Measurements from ENCODE around the gene CIDEC. TPM values are rescaled to one million over a fixed set of nuclear protein-coding genes. Genes with fewer than 3 reads are reported as not detected.

CIDEC gene, protein sequence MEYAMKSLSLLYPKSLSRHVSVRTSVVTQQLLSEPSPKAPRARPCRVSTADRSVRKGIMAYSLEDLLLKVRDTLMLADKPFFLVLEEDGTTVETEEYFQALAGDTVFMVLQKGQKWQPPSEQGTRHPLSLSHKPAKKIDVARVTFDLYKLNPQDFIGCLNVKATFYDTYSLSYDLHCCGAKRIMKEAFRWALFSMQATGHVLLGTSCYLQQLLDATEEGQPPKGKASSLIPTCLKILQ
- 2.5 and 2.8 TPM in 2 replicates for total RNA-seq (2016; rRNA removed; fragmentation: Illumina TruSeq; extraction: Trizol)
- 0.71 and 0.79 TPM in 2 replicates for total RNA-seq (2016; cell fraction: cytosol; rRNA removed; fragmentation: Illumina TruSeq; extraction: Trizol; ENCODE audit: low read depth)
- 2.8 and 3.0 TPM in 2 replicates for total RNA-seq (2016; cell fraction: insoluble cytoplasmic fraction; rRNA removed; fragmentation: Illumina TruSeq; extraction: Trizol)
- total RNA-seq (2016; cell fraction: membrane; rRNA removed; fragmentation: Illumina TruSeq; extraction: Trizol) = 1.1 TPM in 2 replicates
- total RNA-seq (2016; cell fraction: nucleus; rRNA removed; fragmentation: Illumina TruSeq; extraction: Trizol) = 1.1 and 1.7 TPM in 2 replicates
- polyA plus RNA-seq (2011; rRNA removed) = 10.4 and 19.6 TPM in 2 replicates
- polyA plus RNA-seq (2011; cell fraction: cytosol; rRNA removed) = 11.0 and 15.5 TPM in 2 replicates
- polyA plus RNA-seq (2011; cell fraction: nucleus; rRNA removed) = 4.8 and 7.9 TPM in 2 replicates
- 9.7 and 16.5 TPM in 2 replicates for polyA plus RNA-seq (2012)
- 0.90 and 1.2 TPM in 2 replicates for polyA plus RNA-seq (2016; cell fraction: cytosol; fragmentation: Illumina TruSeq; extraction: Trizol; ENCODE audit: low read depth)
- 4.1 and 5.5 TPM in 2 replicates for polyA plus RNA-seq (2016; cell fraction: insoluble cytoplasmic fraction; fragmentation: Illumina TruSeq; extraction: Trizol; ENCODE audit: low read depth)
- polyA plus RNA-seq (2016; cell fraction: membrane; fragmentation: Illumina TruSeq; extraction: Trizol; ENCODE audit: low read depth) = 1.00 and 1.2 TPM in 2 replicates
- 1.8 and 2.8 TPM in 2 replicates for polyA plus RNA-seq (2016; cell fraction: nucleus; fragmentation: Illumina TruSeq; extraction: Trizol; ENCODE audit: insufficient read depth, low read depth)
- 9.9 TPM in 1 of 2 replicates, not detected in the other for polyA minus RNA-seq (2011; rRNA and poly(A)+ RNA removed; ENCODE audit: low replicate concordance)
- 3.8 and 7.9 TPM in 2 replicates for polyA minus RNA-seq (2011; cell fraction: cytosol; rRNA and poly(A)+ RNA removed)
- 2.4 and 5.2 TPM in 2 replicates for polyA minus RNA-seq (2011; cell fraction: nucleus; rRNA and poly(A)+ RNA removed)
- percentile 42 among the genes with signal in this experiment for Bru-seq, nascent RNA
- percentile 42 among the genes with signal in this experiment for BruChase-seq, experiment 1, labeled RNA remaining after a 6-hour chase
- percentile 34 among the genes with signal in this experiment for BruChase-seq, experiment 2, labeled RNA remaining after a 2-hour chase
- long read RNA-seq, experiment 1, transcript CIDEC-202 (6 exons, 1,199 nt) = major isoform, 15 of 22 reads
- long read RNA-seq, experiment 1, partial matches to known transcripts = 5 of 22 reads
- long read RNA-seq, experiment 1, other reads (novel, unspliced or antisense) = 2 of 22 reads
- long read RNA-seq, experiment 2, transcript CIDEC-202 (6 exons, 1,199 nt) = major isoform, 8 of 14 reads
- long read RNA-seq, experiment 2, partial matches to known transcripts = 4 of 14 reads
- long read RNA-seq, experiment 2, other reads (novel, unspliced or antisense) = 2 of 14 reads

DNA sequence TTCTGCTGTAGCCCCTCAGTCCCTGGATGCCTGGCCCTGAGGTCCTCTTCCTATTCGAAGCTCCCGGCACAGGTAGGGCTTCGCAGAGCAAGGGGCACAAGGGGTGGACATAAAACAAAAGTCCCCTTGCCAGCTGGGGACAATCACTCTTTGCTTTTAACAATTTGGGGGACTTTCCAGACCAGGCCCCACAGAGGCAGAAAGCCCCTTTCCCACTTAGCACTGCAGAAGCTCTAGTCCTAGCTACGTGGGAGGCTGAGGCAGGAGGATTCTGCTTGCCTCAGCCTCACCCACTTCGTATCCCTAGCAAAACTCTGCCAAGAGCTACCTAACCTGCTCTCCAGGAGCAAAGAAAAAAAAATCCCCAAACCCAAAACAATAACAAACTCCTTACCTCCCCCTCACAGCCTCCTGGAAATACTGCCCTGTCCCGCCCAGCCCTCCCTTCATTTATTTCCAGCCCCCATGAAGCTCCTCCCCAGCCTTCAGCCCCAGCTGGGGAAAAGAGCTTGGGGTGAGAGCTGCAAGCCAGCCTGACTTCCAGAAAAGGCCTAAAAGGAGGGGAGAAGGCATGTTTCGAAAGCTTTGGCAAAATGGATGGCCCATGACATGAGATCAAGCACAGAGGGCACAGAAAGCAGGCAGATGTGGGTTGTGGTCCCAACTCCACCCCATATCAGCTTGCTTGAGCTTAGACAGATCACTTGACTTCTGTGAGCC lies at the start of gene CIDEC:
CIDEC (minus strand) TSS at position 424 of the 720 bp plus-strand sequence. CDS start 1,767 bp downstream, outside the sequence.
- 84% methylated on average over 7 of the region's 7 CpGs for WGBS (ENCODE audit: low lambda C conversion rate)
- H3K4me2 ChIP-seq (ENCODE audit: low read depth, low read length) = peak within 1 kb of the TSS; percentile 65
- CTCF ChIA-PET (ENCODE audit: low intra/inter-chr PET ratio, low total read pairs) = no interaction called here

More for the DNA sequence above, at the start of gene CIDEC:
- BruUV-seq (replicated peaks) = no TSS peak
- TF ChIP-seq, protein P1, sequence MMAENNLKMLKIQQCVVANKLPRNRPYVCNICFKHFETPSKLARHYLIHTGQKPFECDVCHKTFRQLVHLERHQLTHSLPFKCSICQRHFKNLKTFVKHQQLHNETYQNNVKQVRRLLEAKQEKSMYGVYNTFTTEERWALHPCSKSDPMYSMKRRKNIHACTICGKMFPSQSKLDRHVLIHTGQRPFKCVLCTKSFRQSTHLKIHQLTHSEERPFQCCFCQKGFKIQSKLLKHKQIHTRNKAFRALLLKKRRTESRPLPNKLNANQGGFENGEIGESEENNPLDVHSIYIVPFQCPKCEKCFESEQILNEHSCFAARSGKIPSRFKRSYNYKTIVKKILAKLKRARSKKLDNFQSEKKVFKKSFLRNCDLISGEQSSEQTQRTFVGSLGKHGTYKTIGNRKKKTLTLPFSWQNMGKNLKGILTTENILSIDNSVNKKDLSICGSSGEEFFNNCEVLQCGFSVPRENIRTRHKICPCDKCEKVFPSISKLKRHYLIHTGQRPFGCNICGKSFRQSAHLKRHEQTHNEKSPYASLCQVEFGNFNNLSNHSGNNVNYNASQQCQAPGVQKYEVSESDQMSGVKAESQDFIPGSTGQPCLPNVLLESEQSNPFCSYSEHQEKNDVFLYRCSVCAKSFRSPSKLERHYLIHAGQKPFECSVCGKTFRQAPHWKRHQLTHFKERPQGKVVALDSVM (CRISPR knock-in tag; IDR thresholded peaks at IDR 0.05) = 0 out of 2 replicates have a peak, but pooled peaks have one; percentile 20
- TF ChIP-seq, protein P2, sequence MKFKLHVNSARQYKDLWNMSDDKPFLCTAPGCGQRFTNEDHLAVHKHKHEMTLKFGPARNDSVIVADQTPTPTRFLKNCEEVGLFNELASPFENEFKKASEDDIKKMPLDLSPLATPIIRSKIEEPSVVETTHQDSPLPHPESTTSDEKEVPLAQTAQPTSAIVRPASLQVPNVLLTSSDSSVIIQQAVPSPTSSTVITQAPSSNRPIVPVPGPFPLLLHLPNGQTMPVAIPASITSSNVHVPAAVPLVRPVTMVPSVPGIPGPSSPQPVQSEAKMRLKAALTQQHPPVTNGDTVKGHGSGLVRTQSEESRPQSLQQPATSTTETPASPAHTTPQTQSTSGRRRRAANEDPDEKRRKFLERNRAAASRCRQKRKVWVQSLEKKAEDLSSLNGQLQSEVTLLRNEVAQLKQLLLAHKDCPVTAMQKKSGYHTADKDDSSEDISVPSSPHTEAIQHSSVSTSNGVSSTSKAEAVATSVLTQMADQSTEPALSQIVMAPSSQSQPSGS (CRISPR knock-in tag; IDR thresholded peaks at IDR 0.05) = no peak
- TF ChIP-seq, protein P3, sequence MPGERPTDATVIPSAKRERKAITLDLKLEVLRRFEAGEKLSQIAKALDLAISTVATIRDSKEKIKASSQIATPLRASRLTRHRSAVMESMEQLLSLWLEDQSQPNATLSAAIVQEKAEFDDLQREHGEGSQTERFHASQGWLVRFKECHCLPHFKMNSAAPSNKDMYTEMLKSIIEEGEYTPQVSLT (CRISPR knock-in tag; IDR thresholded peaks at IDR 0.05; ENCODE audit: borderline replicate concordance, low read depth) = no peak
- Histone ChIP-seq H4K20me1 (ENCODE audit: insufficient read depth, low read length) (no peaks in the 10 kb centered on the region), H3K9me3 (ENCODE audit: low read length) (no peaks in the 10 kb centered on the region), H3K9ac (ENCODE audit: insufficient read depth, low read depth, low read length) (no peak within 1 kb of the TSS), H3K4me1 (ENCODE audit: insufficient read depth, low read length) (peaks cover 41% of the 10 kb centered on the region), H3K27me3 (ENCODE audit: control insufficient read depth in 1 of 2, insufficient read depth in 2 of 2, low read length in 2 of 2) (no peaks in the 10 kb centered on the region), H3K79me2 (ENCODE audit: insufficient read depth, low read length) (no peaks in the 10 kb centered on the region), H2AFZ (ENCODE audit: low read length) (no peak within 1 kb of the TSS), H3K27ac (ENCODE audit: extremely low read length, insufficient read depth, low read length) (peak within 1 kb of the TSS; percentile 49), H3K36me3 (replicated peaks in 1 of 2; ENCODE audit: control insufficient read depth in 1 of 2, insufficient read depth in 2 of 2, low read length in 2 of 2) (no peaks in the 10 kb centered on the region), H3K4me3 (replicated peaks in 1 of 3; ENCODE audit: insufficient read depth in 1 of 3, low read depth in 2 of 3, low read length in 3 of 3) (no peak within 1 kb of the TSS)
- DNase-seq (ENCODE audit: low spot score) = no peak
- intact Hi-C loops (cut with micrococcal nuclease; ENCODE audit: unreplicated experiment) (loop anchor here (2.0 to 5.0 kb wide), 2 partner anchors 17 to 37 kb away; partner anchors contain the start of gene IL17RC), in situ Hi-C loops (cut with HindIII; ENCODE audit: extremely low pct_ligation_motif_present, low pct_unique_long_range_greater_than_20kb) (no loop called here)
- FAIRE-seq = no peak
- POLR2A ChIA-PET = interaction anchor here (0.7 to 3.5 kb wide), 7 partner anchors 10 to 146 kb away, joined by 3 to 20 read pairs (median 5); partner anchors contain the start of genes FANCD2, IL17RE and JAGN1
- no peak for ATAC-seq

Measured in HepG2 (cell line).